ENCODE results near the gene TPPP.

DNA sequence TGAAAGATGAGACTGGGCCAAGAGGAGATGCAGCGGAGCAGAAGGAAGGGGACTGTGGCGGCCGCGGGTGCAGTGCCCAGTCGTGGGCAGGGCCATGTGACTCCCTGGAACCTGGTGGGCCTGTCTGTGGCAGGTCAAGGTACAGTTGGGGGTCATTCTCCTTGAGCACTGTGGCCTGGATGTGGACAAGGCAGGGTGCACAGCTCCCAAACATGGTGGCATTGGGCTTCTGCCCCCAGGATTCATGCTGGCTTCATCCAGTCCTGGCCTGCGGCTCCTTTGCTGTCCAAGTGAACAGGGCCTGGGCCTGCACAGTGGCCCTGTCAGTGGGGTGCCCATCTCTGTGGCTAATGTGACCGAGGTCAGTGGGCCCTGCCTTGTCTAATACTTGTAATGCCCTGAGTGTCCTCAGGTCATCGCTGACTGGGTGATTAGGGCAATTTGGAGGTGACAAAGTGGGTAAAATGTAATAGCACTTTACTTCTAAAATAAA is 41.1 kb downstream of the TPPP start:
- TF ChIP-seq POLR2AphosphoS5 (IDR thresholded peaks at IDR 0.05), result no peak
- no peak for TF ChIP-seq POLR2A (IDR thresholded peaks at IDR 0.05)
